ENCODE results near the gene OXSR1.
"Not testable (repeated sequence)": the region's sequence is repeated elsewhere in the genome, so short reads cannot be mapped to it uniquely, and the experiment has no call there.

OXSR1 gene

GRCh38 chr3:38275658-38276057 lies 110.3 kb downstream of the OXSR1 start:
- H3K9me3 Mint-ChIP-seq = no peaks in the 10 kb centered on the region
- H3K4me3 Mint-ChIP-seq = no peak overlapping the region
- H3K27ac Mint-ChIP-seq = no peak overlapping the region
- H3K36me3 Mint-ChIP-seq = peaks cover 4% of the 10 kb centered on the region
- no peaks in the 10 kb centered on the region for H3K4me1 Mint-ChIP-seq
- H3K27me3 Mint-ChIP-seq = no peaks in the 10 kb centered on the region

- peaks cover 3% of the 10 kb centered on the region for H3K36me3 Mint-ChIP-seq
Observed at GRCh38 chr3:38276081-38276916, 111.0 kb downstream of the OXSR1 start.

GRCh38 chr3:38276917-38277630 lies 111.7 kb downstream of the OXSR1 start:
- Mint-ChIP-seq H3K27ac (no peak overlapping the region), H3K9me3 (no peaks in the 10 kb centered on the region), H3K36me3 (peaks cover 4% of the 10 kb centered on the region), H3K4me1 (no peaks in the 10 kb centered on the region), H3K4me3 (no peak overlapping the region), H3K27me3 (no peaks in the 10 kb centered on the region)

More at GRCh38 chr3:38276081-38276916, 111.0 kb downstream of the OXSR1 start:
- Mint-ChIP-seq H3K4me1 (no peaks in the 10 kb centered on the region), H3K4me3 (no peak overlapping the region), H3K9me3 (no peaks in the 10 kb centered on the region), H3K27me3 (no peaks in the 10 kb centered on the region), H3K27ac (no peak overlapping the region)

GRCh38 chr3:38278841-38279240 lies 113.5 kb downstream of the OXSR1 start:
- no peaks in the 10 kb centered on the region for H3K4me1 Mint-ChIP-seq
- no peaks in the 10 kb centered on the region for H3K27me3 Mint-ChIP-seq
- H3K9me3 Mint-ChIP-seq = no peaks in the 10 kb centered on the region
- H3K36me3 Mint-ChIP-seq = peaks cover 4% of the 10 kb centered on the region
- H3K4me3 Mint-ChIP-seq = no peak overlapping the region
- H3K27ac Mint-ChIP-seq = no peak overlapping the region

- peaks cover 1% of the 10 kb centered on the region for H3K36me3 Mint-ChIP-seq
- no peaks in the 10 kb centered on the region for H3K27me3 Mint-ChIP-seq
- H3K27ac Mint-ChIP-seq = no peak within 1 kb of the TSS
- H3K9me3 Mint-ChIP-seq = no peaks in the 10 kb centered on the region
- no peaks in the 10 kb centered on the region for H3K4me1 Mint-ChIP-seq
- H3K4me3 Mint-ChIP-seq = no peak within 1 kb of the TSS
Observed at GRCh38 chr3:38281895-38282686, 116.8 kb downstream of the OXSR1 start, which contains the start of gene SLC22A14. TSS of gene SLC22A14 (plus strand) at chr3:38282294. CDS start at chr3:38306027, 23,733 bp downstream.

GRCh38 chr3:38283810-38284755 lies 118.7 kb downstream of the OXSR1 start:
- Mint-ChIP-seq H3K27me3 (no peaks in the 10 kb centered on the region), H3K4me3 (no peak overlapping the region), H3K36me3 (peaks cover 1% of the 10 kb centered on the region), H3K9me3 (no peaks in the 10 kb centered on the region), H3K27ac (no peak overlapping the region), H3K4me1 (no peaks in the 10 kb centered on the region)

GRCh38 chr3:38284756-38285150 lies 119.4 kb downstream of the OXSR1 start:
- Mint-ChIP-seq H3K9me3 (no peaks in the 10 kb centered on the region), H3K4me3 (no peak overlapping the region), H3K36me3 (peaks cover 4% of the 10 kb centered on the region), H3K4me1 (no peaks in the 10 kb centered on the region), H3K27me3 (no peaks in the 10 kb centered on the region), H3K27ac (no peak overlapping the region)

GRCh38 chr3:38289286-38290217 lies 124.2 kb downstream of the OXSR1 start:
- H3K27ac Mint-ChIP-seq, H3K9me3 Mint-ChIP-seq, H3K4me1 Mint-ChIP-seq, H3K36me3 Mint-ChIP-seq, H3K4me3 Mint-ChIP-seq, H3K27me3 Mint-ChIP-seq: not testable (repeated sequence)

GRCh38 chr3:38297053-38297452 lies 131.7 kb downstream of the OXSR1 start:
- not testable (repeated sequence) for H3K27ac Mint-ChIP-seq, H3K27me3 Mint-ChIP-seq, H3K4me3 Mint-ChIP-seq, H3K36me3 Mint-ChIP-seq, H3K9me3 Mint-ChIP-seq, H3K4me1 Mint-ChIP-seq

- H3K27ac Mint-ChIP-seq = no peak overlapping the region
- no peaks in the 10 kb centered on the region for H3K9me3 Mint-ChIP-seq
- H3K36me3 Mint-ChIP-seq = no peaks in the 10 kb centered on the region
- H3K27me3 Mint-ChIP-seq = no peaks in the 10 kb centered on the region
- H3K4me1 Mint-ChIP-seq = no peaks in the 10 kb centered on the region
- no peak overlapping the region for H3K4me3 Mint-ChIP-seq
Observed at GRCh38 chr3:38297537-38297936, 132.2 kb downstream of the OXSR1 start.

- Mint-ChIP-seq H3K4me3 (no peak overlapping the region), H3K4me1 (no peaks in the 10 kb centered on the region), H3K27me3 (peaks cover 1% of the 10 kb centered on the region), H3K9me3 (no peaks in the 10 kb centered on the region), H3K27ac (no peak overlapping the region), H3K36me3 (no peaks in the 10 kb centered on the region)
Observed at GRCh38 chr3:38297947-38298711, 132.8 kb downstream of the OXSR1 start.

All from activated naive CD4-positive, alpha-beta T cell treated with anti-CD3 and anti-CD28 coated beads, Interleukin-2, amount 50 U/mL, for 24 hours (primary cell).